NCI-H146 treated with DMSO at 0.1 percent for 48 hours (cell line): Measurements from ENCODE around the gene OR52M1.

ENCODE experiments used
- DNase-seq: peaks from one replicate; lab custom pipeline; 2025; ENCODE audit not compliant: unreplicated experiment; lab: John Stamatoyannopoulos, UW

Gene OR52M1

GRCh38 chr11:4565371-4565770, 20.4 kb downstream of the OR52M1 start:
- no peak for DNase-seq

GRCh38 chr11:4569075-4569474, 24.1 kb downstream of the OR52M1 start:
- DNase-seq: no peak

DNA sequence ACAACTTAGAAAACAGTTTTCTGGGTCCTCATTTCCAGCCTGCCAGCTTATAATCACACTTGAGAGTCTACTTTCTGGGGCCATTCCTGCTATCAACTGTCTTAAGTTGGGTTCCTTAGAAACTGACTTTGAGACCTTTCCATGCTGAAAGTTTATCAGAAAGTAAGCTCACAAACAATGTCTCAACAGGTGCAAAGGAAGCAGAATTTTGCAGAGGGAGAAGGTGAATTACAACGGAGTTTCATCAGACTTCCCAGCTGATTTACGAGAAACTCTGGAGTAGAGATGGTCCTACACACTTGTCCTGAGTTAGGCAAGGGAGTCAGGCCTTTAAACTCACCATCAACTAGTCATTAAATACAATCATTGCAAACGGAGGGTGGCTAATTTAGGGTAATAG, 31.9 kb downstream of the OR52M1 start:
- DNase-seq: no peak

- DNase-seq: no peak
Measured at GRCh38 chr11:4577761-4578160, 32.8 kb downstream of the OR52M1 start.

GRCh38 chr11:4578624-4579023, 33.6 kb downstream of the OR52M1 start:
- DNase-seq: no peak

DNA sequence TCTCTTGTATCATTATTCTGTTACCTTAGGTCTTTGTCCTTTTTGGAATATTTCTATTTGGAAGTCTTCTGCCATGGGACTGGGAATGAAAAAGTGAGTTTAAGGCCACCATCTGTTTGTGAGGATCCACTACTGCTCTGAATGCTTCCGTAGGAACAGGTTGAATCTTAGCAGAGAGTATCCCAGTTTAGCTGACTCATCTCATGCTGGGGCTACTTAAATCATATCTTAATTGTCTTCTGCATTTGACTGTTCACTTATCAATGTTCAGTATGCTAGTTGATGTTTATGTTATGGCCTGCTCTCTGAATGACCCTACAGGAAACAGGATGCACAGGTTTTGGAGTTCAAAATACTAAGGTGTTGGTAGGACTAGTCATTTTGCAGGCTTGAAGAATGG, 35.1 kb downstream of the OR52M1 start:
- DNase-seq: no peak

DNA sequence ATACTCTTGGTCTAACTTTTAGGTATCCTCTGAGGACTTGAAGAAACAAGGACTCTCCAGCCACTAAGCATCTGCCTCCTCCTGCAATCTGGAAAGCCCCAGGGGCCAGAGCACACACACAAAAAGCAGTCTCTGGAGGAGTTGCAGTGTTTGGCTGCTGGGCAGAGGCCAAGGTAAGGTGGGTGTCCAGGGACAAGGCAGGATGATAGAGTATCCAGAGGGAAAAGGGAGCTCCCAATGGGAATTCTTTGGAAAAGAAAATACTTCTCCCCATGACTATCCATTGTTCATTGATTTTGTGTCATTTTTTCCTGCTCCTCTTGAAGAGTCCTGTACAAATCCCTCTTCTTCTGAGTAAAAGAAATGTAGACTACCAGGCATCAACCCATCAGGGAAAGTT, 36.5 kb downstream of the OR52M1 start, which contains the start of gene OR52I2:
TSS of gene OR52I2 (plus strand) at position 301 of the 400 bp plus-strand sequence.
- DNase-seq: no peak

GRCh38 chr11:4589017-4589416, 44.0 kb downstream of the OR52M1 start:
- no peak for DNase-seq

DNA sequence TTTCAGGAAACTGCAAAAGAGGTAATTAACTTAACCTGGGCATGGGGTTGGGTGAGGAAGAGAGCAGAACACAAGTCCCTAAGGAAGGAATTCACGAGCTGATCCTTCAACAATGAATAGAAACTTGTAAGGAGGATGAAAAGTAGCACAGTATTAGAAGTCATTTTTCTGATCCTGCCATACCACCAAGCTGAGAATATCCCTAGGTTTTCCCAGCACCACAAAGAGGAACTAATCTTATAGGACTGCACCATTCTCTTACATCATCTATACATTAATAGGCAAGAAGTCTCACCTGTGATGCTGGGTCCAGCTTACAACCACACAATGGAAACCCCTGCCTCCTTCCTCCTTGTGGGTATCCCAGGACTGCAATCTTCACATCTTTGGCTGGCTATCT, 48.7 kb downstream of the OR52M1 start, which contains the start of gene OR52I1:
TSS of gene OR52I1 (plus strand) at position 301 of the 400 bp plus-strand sequence. CDS start at position 301, 0 bp downstream.
- no peak for DNase-seq
